ENCODE data around the gene PIH1D2.
A peak's percentile ranks its signal among the peaks of the same experiment; 100 is the strongest.
"Not testable (repeated sequence)": the region's sequence is repeated elsewhere in the genome, so short reads cannot be mapped to it uniquely, and the experiment has no call there.

The PIH1D2 gene

DNA sequence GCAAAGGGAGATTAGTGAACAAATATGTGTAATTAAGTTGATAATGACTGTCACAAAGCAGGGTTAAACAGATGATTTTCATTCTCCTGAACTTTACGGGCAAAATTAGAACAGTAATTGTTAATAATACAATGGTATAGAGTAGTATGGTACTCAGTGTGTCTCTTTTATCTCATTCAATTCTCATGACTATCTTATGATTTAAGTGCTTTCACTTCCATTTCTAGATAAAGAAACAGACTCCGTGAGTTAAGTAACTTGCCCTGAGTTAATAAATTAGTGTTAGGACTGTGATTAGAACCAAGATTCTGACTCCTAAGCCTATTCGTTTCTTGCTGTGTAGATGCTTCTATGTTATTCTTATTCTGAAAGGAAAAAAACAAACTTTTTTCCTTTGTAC lies 22.0 kb downstream of the PIH1D2 start:
- DNase-seq (ENCODE audit: low read depth), result no peak

DNA sequence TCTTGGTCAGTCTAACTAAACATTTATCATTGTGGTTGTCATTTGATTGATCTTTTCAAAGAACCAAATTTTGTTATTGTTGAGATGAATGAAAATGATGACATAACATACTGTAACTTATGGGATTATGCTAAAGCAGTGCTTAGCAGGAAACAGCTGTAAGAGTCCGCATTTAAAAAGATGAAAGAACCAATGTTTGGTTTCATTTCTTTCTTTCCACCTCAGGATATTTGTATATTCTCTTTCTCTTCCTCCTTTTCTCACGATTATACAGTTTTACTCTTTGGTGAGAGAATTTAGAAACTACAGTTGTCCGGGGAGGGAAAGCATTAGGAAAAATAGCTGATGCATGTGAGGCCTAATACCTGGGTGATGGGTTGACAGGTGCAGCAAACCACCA lies 23.1 kb downstream of the PIH1D2 start:
- no peak for DNase-seq (ENCODE audit: low read depth)

DNA sequence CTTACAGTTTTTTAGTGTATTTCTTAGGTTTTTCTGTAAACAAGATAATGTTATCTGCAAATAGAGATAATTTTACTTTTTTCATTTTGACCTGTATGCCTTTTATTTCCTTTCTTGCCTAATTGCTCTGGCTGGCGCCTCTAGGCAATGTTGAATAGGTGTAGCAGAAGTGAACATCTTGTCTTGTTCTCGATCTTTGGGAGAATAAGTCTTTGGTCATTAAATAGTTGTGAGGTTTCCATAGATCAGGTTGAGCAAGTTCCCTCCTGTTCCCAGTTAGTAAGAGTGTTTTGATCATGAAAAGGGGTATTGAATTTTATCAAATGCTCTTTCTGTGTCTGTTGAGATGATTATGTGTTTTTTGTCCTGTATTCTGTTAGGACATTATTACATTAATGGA lies 24.0 kb downstream of the PIH1D2 start:
- DNase-seq (ENCODE audit: low read depth), result no peak

DNA sequence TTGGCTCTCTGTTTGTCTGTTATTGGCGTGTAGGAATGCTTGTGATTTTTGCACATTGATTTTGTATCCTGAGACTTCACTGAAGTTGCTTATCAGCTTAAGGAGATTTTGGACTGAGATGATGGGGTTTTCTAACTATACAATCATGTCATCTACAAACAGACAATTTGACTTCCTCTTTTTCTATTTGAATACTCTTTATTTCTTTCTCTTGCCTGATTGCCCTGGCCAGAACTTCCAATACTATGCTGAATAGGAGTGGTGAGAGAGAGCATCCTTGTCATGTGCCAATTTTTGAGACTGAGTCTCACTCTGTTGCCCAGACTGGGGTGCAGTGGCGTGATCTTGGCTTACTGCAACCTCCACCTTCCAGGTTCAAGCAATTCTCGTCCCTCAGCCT lies 25.6 kb downstream of the PIH1D2 start:
- not testable (repeated sequence) for DNase-seq (ENCODE audit: low read depth)

DNA sequence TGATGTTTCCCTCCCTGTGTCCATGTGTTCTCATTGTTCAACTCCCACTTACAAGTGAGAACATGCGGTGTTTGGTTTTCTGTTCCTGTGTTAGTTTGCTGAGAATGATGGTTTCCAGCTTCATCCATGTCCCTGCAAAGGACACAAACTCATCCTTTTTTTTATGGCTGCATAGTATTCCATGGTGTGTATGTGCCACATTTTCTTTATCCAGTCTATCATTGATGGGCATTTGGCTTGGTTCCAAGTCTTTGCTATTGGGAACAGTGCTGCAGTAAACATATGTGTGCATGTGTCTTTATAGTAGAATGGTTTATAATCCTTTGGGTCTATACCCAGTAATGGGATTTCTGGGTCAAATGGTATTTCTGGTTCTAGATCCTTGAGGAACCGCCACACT lies 27.2 kb downstream of the PIH1D2 start:
- DNase-seq (ENCODE audit: low read depth), result not testable (repeated sequence)

DNA sequence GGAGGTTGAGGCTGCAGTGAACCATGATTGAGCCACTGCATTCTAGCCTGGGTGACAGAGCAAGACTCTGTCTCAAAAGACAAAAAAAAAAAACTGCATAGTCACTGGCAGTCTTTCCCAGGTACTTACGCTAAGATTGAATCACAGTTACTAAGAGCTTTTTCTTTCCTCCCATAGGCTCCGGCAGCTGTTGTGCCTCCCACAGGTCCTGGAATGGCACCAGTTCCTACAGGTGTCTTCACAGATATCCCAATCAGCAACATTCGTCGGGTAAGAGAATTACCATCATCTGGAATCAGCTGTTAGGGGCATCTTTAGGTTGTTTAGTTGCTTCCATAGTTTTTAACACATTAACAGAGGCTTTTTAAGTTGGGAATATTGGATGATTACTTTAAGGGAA lies 28.9 kb downstream of the PIH1D2 start:
- DNase-seq (ENCODE audit: low read depth), result no peak

DNA sequence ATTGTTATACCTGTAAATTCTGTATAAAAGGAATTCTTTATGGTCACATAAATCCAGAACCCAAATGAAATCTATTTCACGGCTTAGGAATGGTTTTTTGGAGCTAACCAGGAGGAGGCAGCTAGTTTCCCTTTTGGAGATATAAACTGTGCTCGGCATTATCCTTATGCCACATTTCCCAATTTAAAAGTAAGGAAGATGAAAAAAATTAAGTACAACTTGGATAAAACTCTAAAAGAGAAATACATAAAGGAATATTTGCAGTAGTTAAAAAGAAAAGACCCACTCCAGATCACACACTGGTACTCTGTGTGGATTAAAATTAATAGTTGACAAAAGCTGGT lies 30.9 kb downstream of the PIH1D2 start:
- no peak for DNase-seq (ENCODE audit: low read depth)

DNA sequence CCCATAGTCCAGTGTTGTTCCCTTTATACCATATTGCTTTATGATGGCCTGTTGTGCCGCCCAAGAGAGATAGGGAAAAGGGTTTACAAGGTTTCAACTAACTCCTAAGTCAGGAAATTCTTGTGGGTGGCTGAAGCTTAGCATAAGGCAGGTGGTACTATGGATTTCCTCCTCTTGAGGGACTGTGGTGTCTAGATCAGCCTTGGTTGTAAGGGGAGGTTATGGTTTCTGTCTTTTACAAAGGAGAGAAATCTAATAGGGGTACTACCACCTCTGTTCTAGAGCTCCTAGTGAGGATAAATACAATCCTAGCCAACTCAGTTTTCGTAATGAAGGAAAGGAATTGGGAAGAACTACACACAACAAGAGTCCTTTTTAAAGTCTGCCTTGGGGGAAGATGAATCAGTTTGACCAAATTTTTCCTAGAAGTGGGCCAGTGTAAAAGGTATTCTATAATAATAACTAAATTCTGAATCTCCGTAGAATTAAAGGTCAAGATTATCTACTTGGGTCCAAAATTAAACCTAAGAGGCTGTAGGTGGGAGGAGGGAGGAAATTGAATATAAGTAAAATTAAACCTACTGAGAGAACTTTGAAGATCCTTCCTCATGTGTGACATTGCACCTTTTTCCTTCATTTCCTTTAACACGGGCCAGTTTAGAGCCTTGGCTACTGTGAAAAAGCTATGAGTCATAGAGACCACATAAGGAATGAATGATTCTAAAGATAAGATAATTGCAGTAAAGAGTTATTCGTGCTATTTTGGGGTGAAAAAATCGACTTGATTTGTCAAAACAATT lies 31.5 kb downstream of the PIH1D2 start:
- no peak for DNase-seq (ENCODE audit: low read depth)

DNA sequence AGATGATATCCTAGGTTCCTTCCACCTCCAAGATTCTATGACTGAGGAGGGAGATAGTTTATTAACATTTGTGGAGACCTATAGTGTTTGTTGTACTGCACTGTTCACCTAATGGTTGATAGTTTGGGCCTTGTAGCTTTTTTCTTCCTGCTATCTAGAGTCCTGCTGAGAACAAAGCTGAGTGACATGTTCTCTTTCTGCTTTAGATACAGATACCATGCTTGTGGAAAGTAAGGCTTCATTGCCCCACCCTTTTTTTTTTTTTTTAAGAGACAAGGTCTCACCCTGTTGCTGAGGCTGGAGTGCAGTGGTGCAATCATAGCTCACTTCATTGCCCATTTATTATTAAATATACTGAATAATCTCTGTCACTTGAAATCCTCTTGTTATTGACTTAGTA lies 36.3 kb downstream of the PIH1D2 start:
- DNase-seq (ENCODE audit: low read depth), result no peak

DNA sequence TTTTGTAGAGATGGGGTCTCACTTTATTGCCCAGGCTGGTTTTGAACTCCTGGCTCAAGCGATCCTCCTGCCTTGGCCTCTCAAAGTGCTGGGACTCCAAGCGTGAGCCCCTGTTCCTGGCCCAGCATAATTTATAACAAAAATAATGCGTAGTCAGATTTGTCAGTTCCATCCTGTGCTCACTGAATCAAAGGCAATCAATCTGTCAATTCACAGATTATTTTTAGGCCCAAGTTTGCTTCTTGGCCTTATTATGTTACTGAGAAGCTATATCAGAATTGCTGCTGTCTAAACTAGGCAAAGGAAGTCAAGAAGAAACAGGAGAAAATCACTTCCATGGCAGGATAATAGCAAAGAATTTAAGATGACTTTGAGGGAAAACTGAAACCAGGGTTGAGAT lies 39.9 kb downstream of the PIH1D2 start:
- DNase-seq (ENCODE audit: low read depth), result no peak

DNA sequence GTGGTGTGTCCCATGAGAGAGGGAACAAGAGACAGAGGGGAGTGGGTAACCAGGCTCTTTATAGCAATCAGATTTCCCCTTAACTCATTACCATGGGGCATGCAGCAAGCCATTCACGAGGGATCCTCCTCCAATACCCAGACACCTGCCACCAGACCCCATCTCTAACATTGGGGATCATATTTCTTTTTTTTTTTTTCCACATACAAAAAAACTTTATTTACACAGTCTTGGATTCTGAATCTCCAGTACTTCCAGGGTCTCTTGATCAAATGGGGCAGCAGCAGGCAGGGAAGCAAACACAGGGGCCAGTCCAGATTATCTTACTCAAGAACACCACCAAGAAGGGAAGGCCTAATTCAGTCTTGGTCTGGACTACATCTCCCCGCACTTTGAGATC lies 44.4 kb downstream of the PIH1D2 start:
- no peak for DNase-seq (ENCODE audit: low read depth)

DNA sequence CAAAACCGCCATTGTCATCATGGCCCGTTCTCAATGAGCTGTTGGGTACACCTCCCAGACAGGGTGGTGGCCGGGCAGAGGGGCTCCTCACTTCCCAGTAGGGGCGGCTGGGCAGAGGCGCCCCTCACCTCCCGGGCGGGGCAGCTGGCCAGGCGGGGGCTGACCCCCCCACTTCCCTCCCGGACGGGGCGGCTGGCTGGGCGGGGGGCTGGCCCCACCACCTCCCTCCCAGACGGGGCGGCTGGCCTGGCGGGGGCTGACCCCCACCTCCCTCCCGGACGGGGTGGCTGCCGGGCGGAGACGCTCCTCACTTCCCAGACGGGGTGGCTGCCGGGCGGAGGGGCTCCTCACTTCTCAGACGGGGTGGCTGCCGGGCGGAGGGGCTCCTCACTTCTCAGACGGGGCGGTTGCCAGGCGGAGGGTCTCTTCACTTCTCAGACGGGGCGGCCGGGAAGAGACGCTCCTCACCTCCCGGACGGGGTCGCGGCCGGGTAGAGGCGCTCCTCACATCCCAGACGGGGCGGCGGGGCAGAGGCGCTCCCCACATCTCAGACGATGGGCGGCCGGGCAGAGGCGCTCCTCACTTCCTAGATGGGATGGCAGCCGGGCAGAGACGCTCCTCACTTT lies 46.9 kb downstream of the PIH1D2 start:
- not testable (repeated sequence) for DNase-seq (ENCODE audit: low read depth)

DNA sequence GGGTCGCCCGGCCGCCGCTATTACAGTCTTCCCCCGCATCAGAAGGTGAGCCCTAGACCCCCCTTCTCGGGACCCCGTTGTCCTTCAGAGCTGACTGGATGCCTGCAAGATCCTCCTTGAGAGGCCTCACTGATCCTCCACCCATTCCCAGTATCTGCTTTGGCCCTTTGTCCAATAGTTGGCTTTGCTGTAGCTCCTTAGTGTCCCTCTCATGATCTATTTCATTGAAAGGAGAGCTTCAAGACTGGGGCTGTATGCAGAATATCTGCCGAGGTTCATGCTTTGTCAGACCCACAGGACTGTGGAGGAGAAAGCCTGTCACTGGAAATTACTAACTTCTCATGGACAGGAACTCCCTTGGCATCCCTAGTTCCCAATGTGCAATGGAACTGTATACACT lies 48.1 kb downstream of the PIH1D2 start:
- DNase-seq (ENCODE audit: low read depth), result no peak

DNA sequence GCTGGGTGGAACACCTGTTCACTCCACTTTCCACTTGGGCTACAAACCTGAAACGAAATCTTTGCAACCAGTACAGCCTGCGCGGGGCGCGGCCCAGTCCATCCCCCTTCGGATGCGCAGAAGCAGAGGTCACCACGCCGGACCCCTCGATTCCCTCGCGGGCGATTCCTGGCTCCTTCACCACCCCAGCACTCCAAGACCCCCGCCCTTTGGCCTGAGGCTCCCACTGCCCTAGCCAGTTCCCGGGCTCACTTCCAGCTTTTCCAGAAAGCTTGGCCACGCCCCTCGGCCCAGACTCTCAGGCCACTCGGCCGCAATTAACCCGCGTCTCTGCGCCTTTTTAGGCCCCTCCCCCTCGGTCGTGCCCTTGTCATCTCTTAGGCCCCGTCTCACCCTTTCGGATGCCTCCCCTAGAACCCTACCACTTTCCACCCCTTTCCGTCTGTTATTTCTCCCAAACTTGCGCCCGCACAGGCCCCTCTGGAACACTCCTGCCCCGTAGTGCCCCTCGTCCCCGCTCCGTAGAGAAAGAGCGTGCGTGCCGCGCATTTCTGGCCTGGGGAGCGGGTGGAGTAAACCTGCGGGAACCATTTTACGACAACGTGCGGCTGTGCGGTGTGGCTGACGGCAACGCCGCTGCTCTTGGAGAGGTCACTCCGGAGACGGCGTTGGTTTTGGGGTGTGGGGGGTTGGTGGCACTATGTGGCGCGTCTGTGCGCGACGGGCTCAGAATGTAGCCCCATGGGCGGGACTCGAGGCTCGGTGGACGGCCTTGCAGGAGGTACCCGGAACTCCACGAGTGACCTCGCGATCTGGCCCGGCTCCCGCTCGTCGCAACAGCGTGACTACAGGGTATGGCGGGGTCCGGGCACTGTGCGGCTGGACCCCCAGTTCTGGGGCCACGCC lies 48.8 kb downstream of the PIH1D2 start, which contains the start of gene DLAT:
Gene DLAT, plus strand, starts transcription at position 636 of the 906 bp plus-strand sequence. Its CDS starts 65 bp downstream, at position 701.
- peak; percentile 74 for DNase-seq (ENCODE audit: low read depth)

DNA sequence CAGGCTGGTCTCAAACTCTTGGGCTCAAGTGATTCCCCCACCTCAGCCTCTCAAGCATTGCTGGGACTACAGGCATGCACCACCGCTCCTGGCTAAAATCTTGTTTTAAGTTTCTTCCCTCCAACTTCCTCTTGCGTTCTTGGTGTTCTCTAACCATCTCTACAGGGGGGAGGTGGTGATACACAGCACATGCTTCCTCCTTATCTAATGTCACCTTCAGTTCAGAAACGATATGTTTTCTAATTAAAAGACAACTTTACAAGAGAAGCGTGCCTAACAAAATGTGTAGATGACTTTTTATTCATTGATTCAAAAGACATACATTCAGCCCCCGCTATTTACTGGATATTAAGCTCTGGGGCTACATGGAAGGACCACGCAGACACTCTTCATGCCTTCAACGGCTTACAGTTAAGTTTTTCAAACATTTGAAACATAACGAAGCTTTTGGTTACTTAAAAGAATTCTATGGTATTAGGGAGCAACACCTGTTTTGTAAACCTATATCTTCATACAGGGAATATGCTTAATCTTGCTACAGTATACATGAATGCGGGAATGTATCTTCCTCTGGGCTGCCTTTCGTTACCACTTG lies 49.5 kb downstream of the PIH1D2 start:
- DNase-seq (ENCODE audit: low read depth), result no peak

DNA sequence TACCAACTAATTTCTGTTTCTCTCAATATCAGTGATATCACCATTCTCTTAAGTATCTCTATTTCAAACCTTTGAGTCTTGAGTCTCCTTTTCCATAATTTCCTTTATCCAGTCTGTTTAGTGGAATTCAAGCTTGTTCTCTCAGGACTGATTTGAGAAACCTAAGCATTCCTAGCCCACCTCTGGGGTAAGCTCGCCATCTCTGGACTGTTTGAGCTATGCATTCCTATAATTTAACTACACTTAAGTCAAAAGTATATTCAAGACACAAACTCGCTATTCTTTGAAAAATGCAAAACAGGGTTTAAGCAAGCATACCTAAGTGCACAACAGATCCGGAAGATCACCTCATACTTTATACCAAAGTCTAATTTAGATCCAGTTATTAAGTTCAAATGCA lies 50.7 kb downstream of the PIH1D2 start:
- DNase-seq (ENCODE audit: low read depth), result no peak

DNA sequence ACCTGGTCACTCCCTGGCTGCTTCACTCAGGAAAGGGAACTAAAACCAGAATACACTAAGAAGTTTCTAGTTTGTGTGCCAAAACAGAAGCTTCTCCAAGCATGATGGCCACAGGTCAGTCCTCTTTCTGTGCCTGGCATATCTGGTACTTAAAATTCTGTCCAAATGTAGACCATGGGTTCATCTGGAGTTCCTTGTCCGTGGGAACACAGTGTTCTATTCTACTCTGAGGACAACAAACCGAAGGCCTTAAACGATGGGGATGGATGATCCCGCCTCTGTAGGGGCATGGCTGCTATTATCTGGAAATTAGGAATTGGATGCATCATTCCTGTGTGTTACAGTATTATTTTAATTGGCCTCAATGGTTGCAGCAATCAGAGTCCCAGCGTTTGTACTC lies 54.8 kb downstream of the PIH1D2 start:
- no peak for DNase-seq (ENCODE audit: low read depth)
